MM.1S (cell line): ENCODE data around the gene WSB1.

ENCODE experiments used
- EZH2phosphoT487 ChIP-seq: fragments of 300-600 bp; sonication (generic); IDR thresholded peaks from 2 replicates; pipeline ENCODE4 v1.6.1; 2018; ENCODE audit warnings: antibody characterized with exemption, low read length
- TF ChIP-seq, protein P1 (sequence below): fragments of 300-600 bp; sonication (generic); IDR thresholded peaks from 2 replicates; pipeline ENCODE4 v1.5.1; 2016; ENCODE audit warnings: antibody characterized with exemption, low read length, mixed read lengths

DNA sequence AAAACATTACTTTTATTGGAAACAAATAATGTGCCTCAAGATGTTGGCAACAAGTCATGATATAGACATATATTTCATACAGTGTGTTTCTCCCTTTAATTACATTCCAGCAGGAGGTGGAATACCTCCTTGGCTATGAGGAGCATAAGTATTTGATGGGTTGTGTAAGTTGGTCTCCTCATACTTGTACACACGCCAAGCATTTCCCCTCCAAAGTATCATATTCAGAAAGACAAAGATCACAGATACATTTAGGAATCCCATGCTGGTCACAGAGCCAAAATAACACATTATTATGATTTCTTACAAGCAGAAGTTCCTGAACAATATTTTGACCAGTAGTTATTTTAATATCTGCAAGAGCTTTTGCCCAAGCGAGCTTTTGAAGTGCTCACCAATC lies 57.8 kb downstream of the WSB1 start:
- TF ChIP-seq, protein P1, sequence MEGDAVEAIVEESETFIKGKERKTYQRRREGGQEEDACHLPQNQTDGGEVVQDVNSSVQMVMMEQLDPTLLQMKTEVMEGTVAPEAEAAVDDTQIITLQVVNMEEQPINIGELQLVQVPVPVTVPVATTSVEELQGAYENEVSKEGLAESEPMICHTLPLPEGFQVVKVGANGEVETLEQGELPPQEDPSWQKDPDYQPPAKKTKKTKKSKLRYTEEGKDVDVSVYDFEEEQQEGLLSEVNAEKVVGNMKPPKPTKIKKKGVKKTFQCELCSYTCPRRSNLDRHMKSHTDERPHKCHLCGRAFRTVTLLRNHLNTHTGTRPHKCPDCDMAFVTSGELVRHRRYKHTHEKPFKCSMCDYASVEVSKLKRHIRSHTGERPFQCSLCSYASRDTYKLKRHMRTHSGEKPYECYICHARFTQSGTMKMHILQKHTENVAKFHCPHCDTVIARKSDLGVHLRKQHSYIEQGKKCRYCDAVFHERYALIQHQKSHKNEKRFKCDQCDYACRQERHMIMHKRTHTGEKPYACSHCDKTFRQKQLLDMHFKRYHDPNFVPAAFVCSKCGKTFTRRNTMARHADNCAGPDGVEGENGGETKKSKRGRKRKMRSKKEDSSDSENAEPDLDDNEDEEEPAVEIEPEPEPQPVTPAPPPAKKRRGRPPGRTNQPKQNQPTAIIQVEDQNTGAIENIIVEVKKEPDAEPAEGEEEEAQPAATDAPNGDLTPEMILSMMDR: no peak
- no peak for TF ChIP-seq EZH2phosphoT487
